Chondrocyte (in vitro differentiated cells): ENCODE data around the gene SSNA1. TPM values are rescaled to one million over a fixed set of nuclear protein-coding genes. Genes with fewer than 3 reads are reported as not detected.
A peak's percentile ranks its signal among the peaks of the same experiment; 100 is the strongest.

Experiments used
- DNase-seq: peaks from one replicate; pipeline ENCODE4 v3.0.0; 2021; ENCODE audit warnings: mixed read lengths, low spot score
- H3K27ac Mint-ChIP-seq: one replicate; pipeline ENCODE4 v1.8.0; 2021; ENCODE audit warnings: mild to moderate bottlenecking, moderate library complexity, mixed read lengths; ENCODE audit not compliant: unreplicated experiment
- H3K27me3 Mint-ChIP-seq: 2 replicates; pipeline ENCODE4 v1.8.0; 2021; ENCODE audit warnings: low read depth, mixed read lengths
- H3K36me3 Mint-ChIP-seq: 2 replicates; pipeline ENCODE4 v1.8.0; 2021; ENCODE audit warnings: low read depth, mixed read lengths
- H3K4me1 Mint-ChIP-seq: 2 replicates; pipeline ENCODE4 v1.8.0; 2021; ENCODE audit warnings: low read depth, mild to moderate bottlenecking, mixed read lengths
- H3K4me3 Mint-ChIP-seq: one replicate; pipeline ENCODE4 v1.8.0; 2021; ENCODE audit warnings: mild to moderate bottlenecking, moderate library complexity, mixed read lengths; ENCODE audit not compliant: unreplicated experiment
- H3K9me3 Mint-ChIP-seq: 2 replicates; pipeline ENCODE4 v1.8.0; 2021; ENCODE audit warnings: low read depth, mixed read lengths
- CTCF ChIP-seq: fragments of 200-600 bp; sonication (generic); IDR thresholded peaks from 2 replicates; pipeline ENCODE4 v1.5.0; 2021; ENCODE audit warnings: antibody characterized with exemption, mild to moderate bottlenecking, moderate library complexity
- total RNA-seq: library from RNA; stranded (reverse); gene quantifications from 3 replicates; pipeline ENCODE4 v1.2.1, GENCODE V29; 2021

Gene SSNA1
- total RNA-seq, 1 donor from 2014 or later: 55.5 TPM

- no peak for TF ChIP-seq CTCF
- Mint-ChIP-seq H3K36me3 (peaks cover 2% of the 10 kb centered on the region), H3K9me3 (no peaks in the 10 kb centered on the region), H3K4me3 (no peak overlapping the region), H3K4me1 (peaks cover 11% of the 10 kb centered on the region), H3K27ac (no peak overlapping the region), H3K27me3 (no peaks in the 10 kb centered on the region)
- no peak for DNase-seq
These were observed 29.8 kb downstream of the SSNA1 start for GRCh38 chr9:137218212-137218753.

- Mint-ChIP-seq H3K4me1 (peaks cover 11% of the 10 kb centered on the region), H3K36me3 (peaks cover 2% of the 10 kb centered on the region), H3K27me3 (no peaks in the 10 kb centered on the region), H3K27ac (no peak overlapping the region), H3K4me3 (no peak overlapping the region), H3K9me3 (no peaks in the 10 kb centered on the region)
- no peak for DNase-seq
- TF ChIP-seq CTCF: no peak
These were observed 30.3 kb downstream of the SSNA1 start for GRCh38 chr9:137218754-137219271.

- no peak for TF ChIP-seq CTCF
- Mint-ChIP-seq H3K27ac (no peak overlapping the region), H3K4me3 (no peak overlapping the region), H3K36me3 (peaks cover 2% of the 10 kb centered on the region), H3K9me3 (no peaks in the 10 kb centered on the region), H3K4me1 (peaks cover 14% of the 10 kb centered on the region), H3K27me3 (no peaks in the 10 kb centered on the region)
- DNase-seq: no peak
These were observed 31.4 kb downstream of the SSNA1 start for GRCh38 chr9:137219757-137220316.

- TF ChIP-seq CTCF: no peak
- Mint-ChIP-seq H3K27me3 (no peaks in the 10 kb centered on the region), H3K4me1 (peaks cover 14% of the 10 kb centered on the region), H3K27ac (no peak overlapping the region), H3K9me3 (no peaks in the 10 kb centered on the region), H3K36me3 (peaks cover under 1% of the 10 kb centered on the region), H3K4me3 (peak overlapping the region; percentile 2)
- DNase-seq: no peak
These were observed 32.0 kb downstream of the SSNA1 start for GRCh38 chr9:137220317-137221094.

- no peak for TF ChIP-seq CTCF
- no peaks in the 10 kb centered on the region for H3K27me3 Mint-ChIP-seq
- no peaks in the 10 kb centered on the region for H3K36me3 Mint-ChIP-seq
- peaks cover 14% of the 10 kb centered on the region for H3K4me1 Mint-ChIP-seq
- H3K9me3 Mint-ChIP-seq: no peaks in the 10 kb centered on the region
- no peak overlapping the region for H3K4me3 Mint-ChIP-seq
- no peak for DNase-seq
- H3K27ac Mint-ChIP-seq: no peak overlapping the region
These were observed 32.6 kb downstream of the SSNA1 start for GRCh38 chr9:137221095-137221505.
